H9 (cell line): ENCODE data around the gene TTC33. TPM values are rescaled to one million over a fixed set of nuclear protein-coding genes. Genes with fewer than 3 reads are reported as not detected.

Experiments used
- DNase-seq: peaks from one replicate; pipeline ENCODE4 v3.0.0-alpha.2; 2017
- H2AFZ ChIP-seq: one replicate; pipeline ENCODE4 v1.6.1; 2013; ENCODE audit warnings: mild to moderate bottlenecking, low read length, control low read depth, moderate library complexity
- H2AK5ac ChIP-seq: 2 replicates; pipeline ENCODE4 v1.6.1; 2013; ENCODE audit warnings: low read length, control low read depth, mixed read lengths; ENCODE audit not compliant: insufficient read length
- H2BK120ac ChIP-seq: one replicate; pipeline ENCODE4 v1.6.1; 2013; ENCODE audit warnings: low read depth, mild to moderate bottlenecking, low read length, control low read depth, inconsistent platforms; ENCODE audit not compliant: poor library complexity, severe bottlenecking
- H2BK12ac ChIP-seq: 2 replicates; pipeline ENCODE4 v1.6.1; 2013; ENCODE audit warnings: low read length, control low read depth, mixed read lengths, low read depth; ENCODE audit not compliant: insufficient read length
- H2BK15ac ChIP-seq: 2 replicates; pipeline ENCODE4 v1.6.1; 2013; ENCODE audit warnings: low read depth, low read length, control low read depth
- H2BK20ac ChIP-seq: one replicate; pipeline ENCODE4 v1.6.1; 2013; ENCODE audit warnings: low read depth, mild to moderate bottlenecking, low read length, control low read depth, inconsistent platforms; ENCODE audit not compliant: poor library complexity, severe bottlenecking
- H2BK5ac ChIP-seq: 2 replicates; pipeline ENCODE4 v1.6.1; 2013; ENCODE audit warnings: low read length, control low read depth, mixed read lengths; ENCODE audit not compliant: insufficient read length
- H3K14ac ChIP-seq: 2 replicates; pipeline ENCODE4 v1.6.1; 2013; ENCODE audit warnings: low read length, control low read depth; ENCODE audit not compliant: insufficient read depth
- H3K18ac ChIP-seq: 2 replicates; pipeline ENCODE4 v1.6.1; 2013; ENCODE audit warnings: low read depth, mild to moderate bottlenecking, mixed read lengths, low read length, control low read depth; ENCODE audit not compliant: insufficient read length
- H3K23ac ChIP-seq: 2 replicates; pipeline ENCODE4 v1.6.1; 2013; ENCODE audit warnings: low read length, control low read depth, mixed read lengths, low read depth; ENCODE audit not compliant: insufficient read length
- H3K23me2 ChIP-seq: 2 replicates; pipeline ENCODE4 v1.6.1; 2013; ENCODE audit warnings: low read depth, mild to moderate bottlenecking, mixed read lengths, low read length, control low read depth; ENCODE audit not compliant: insufficient read length, poor library complexity, severe bottlenecking
- H3K27ac ChIP-seq: 2 replicates; pipeline ENCODE4 v1.5.1; 2013; ENCODE audit warnings: low read length, control low read depth, mixed read lengths, low read depth; ENCODE audit not compliant: insufficient read length
- H3K27me3 ChIP-seq: 2 replicates; pipeline ENCODE4 v1.6.1; 2013; ENCODE audit warnings: low read length, control low read depth, inconsistent platforms; ENCODE audit not compliant: insufficient read depth
- H3K4ac ChIP-seq: 2 replicates; pipeline ENCODE4 v1.6.1; 2013; ENCODE audit warnings: low read depth, mild to moderate bottlenecking, control low read depth, inconsistent platforms, low read length, moderate library complexity
- H3K4me1 ChIP-seq: 2 replicates; pipeline ENCODE4 v1.6.1; 2013; ENCODE audit warnings: low read length, control low read depth, inconsistent platforms; ENCODE audit not compliant: insufficient read depth
- H3K4me2 ChIP-seq: 2 replicates; pipeline ENCODE4 v1.6.1; 2013; ENCODE audit warnings: low read length, control low read depth, mixed read lengths; ENCODE audit not compliant: insufficient read length, insufficient read depth
- H3K56ac ChIP-seq: 2 replicates; pipeline ENCODE4 v1.6.1; 2013; ENCODE audit warnings: low read depth, mild to moderate bottlenecking, mixed read lengths, low read length, control low read depth; ENCODE audit not compliant: insufficient read length
- H3K79me1 ChIP-seq: 2 replicates; pipeline ENCODE4 v1.6.1; 2013; ENCODE audit warnings: low read depth, mild to moderate bottlenecking, moderate library complexity, low read length, control low read depth, inconsistent platforms; ENCODE audit not compliant: insufficient read depth, poor library complexity, severe bottlenecking
- H3K79me2 ChIP-seq: 2 replicates; pipeline ENCODE4 v1.6.1; 2013; ENCODE audit warnings: low read length, control low read depth, inconsistent platforms; ENCODE audit not compliant: insufficient read depth
- H3K9ac ChIP-seq: 2 replicates; pipeline ENCODE4 v1.6.1; 2013; ENCODE audit warnings: low read length, control low read depth, mixed read lengths; ENCODE audit not compliant: insufficient read length; ENCODE audit errors: extremely low read depth
- H3K9me3 ChIP-seq: one replicate; pipeline ENCODE4 v1.6.1; 2013; ENCODE audit warnings: low read depth, low read length, inconsistent platforms; ENCODE audit not compliant: control insufficient read depth
- H3T11ph ChIP-seq: one replicate; pipeline ENCODE4 v1.6.1; 2013; ENCODE audit warnings: mild to moderate bottlenecking, low read length, control low read depth, inconsistent platforms
- H4K20me1 ChIP-seq: one replicate; pipeline ENCODE4 v1.6.1; 2013; ENCODE audit not compliant: control insufficient read depth, insufficient read length, insufficient read depth
- H4K5ac ChIP-seq: 2 replicates; pipeline ENCODE4 v1.6.1; 2013; ENCODE audit warnings: low read depth, mild to moderate bottlenecking, mixed read lengths, low read length, control low read depth; ENCODE audit not compliant: insufficient read length
- H4K8ac ChIP-seq: replicated peaks from 2 replicates; pipeline ENCODE4 v1.6.1; 2013; ENCODE audit warnings: low read length, control low read depth, mixed read lengths, low read depth; ENCODE audit not compliant: insufficient read length
- H4K91ac ChIP-seq: 2 replicates; pipeline ENCODE4 v1.6.1; 2013; ENCODE audit warnings: low read depth, mild to moderate bottlenecking, moderate library complexity, mixed read lengths, low read length, control low read depth; ENCODE audit not compliant: insufficient read length
- H3K27ac Mint-ChIP-seq, 3 experiments: 2 replicates in 2 of 3; 3 replicates in 1 of 3; pipeline ENCODE4 v1.8.0; 2020 to 2021; ENCODE audit warnings: mixed read lengths in 3 of 3, mild to moderate bottlenecking in 1 of 3, moderate library complexity in 1 of 3
- H3K27me3 Mint-ChIP-seq: 2 replicates; pipeline ENCODE4 v1.8.0; 2021; ENCODE audit warnings: low read depth, mild to moderate bottlenecking, moderate library complexity, mixed read lengths
- H3K36me3 Mint-ChIP-seq, 3 experiments: 2 replicates in 2 of 3; 3 replicates in 1 of 3; pipeline ENCODE4 v1.8.0; 2020 to 2021; ENCODE audit warnings: low read depth in 3 of 3, mixed read lengths in 3 of 3; ENCODE audit not compliant: insufficient read depth in 1 of 3
- H3K4me1 Mint-ChIP-seq, 2 experiments: 2 replicates each; pipeline ENCODE4 v1.8.0; 2020; ENCODE audit warnings: mixed read lengths in 2 of 2
- H3K4me3 Mint-ChIP-seq, 2 experiments: 2 replicates in 1 of 2; 3 replicates in 1 of 2; pipeline ENCODE4 v1.8.0; 2020 to 2021; ENCODE audit warnings: mild to moderate bottlenecking in 2 of 2, mixed read lengths in 2 of 2, moderate library complexity in 1 of 2
- H3K9me3 Mint-ChIP-seq, 2 experiments: 2 replicates in 1 of 2; 3 replicates in 1 of 2; pipeline ENCODE4 v1.8.0; 2020; ENCODE audit warnings: mild to moderate bottlenecking in 2 of 2, mixed read lengths in 2 of 2, moderate library complexity in 1 of 2
- WGBS: extraction: QIAGEN DNeasy Blood & Tissue Kit; methylation state at CpG from one replicate; pipeline ENCODE4 v1.1.7; 2013; ENCODE audit warnings: missing lambda C conversion rate, low lambda C conversion rate, mixed read lengths; ENCODE audit not compliant: insufficient read length; ENCODE audit errors: extremely low coverage; 5-methylcytosine and 5-hydroxymethylcytosine counted together
- total RNA-seq: library from RNA; stranded (reverse); gene quantifications from 2 replicates; pipeline ENCODE4 v1.2.1, GENCODE V29; 2021
- TF ChIP-seq, protein P1 (sequence below): fragments of 200-600 bp; sonication (generic); conservative IDR thresholded peaks from 3 replicates; pipeline ENCODE4 v1.8.0; 2021; ENCODE audit warnings: antibody characterized with exemption, mild to moderate bottlenecking

TTC33 gene
- total RNA-seq, 1 experiment from 2014 or later, result 7.3 TPM

DNA sequence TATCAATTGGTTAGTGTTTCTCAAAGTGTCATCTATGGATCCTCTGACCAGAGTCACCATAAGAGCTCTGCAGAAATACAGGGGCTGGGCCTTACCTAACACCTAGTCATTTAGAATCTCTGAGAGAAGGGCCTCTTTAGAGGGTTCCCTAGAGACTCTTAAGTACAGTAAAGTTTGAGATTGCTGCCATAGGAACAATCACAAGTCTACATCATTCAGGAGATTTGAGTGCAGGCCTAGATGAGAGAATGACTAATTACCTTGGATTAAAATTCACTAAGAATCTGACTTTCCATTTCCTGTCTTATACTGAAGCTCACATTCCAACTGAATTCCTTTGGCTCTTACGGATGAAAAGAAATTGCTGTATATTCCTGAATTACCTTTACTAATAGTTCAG, 258.2 kb downstream of the TTC33 start:
- Histone ChIP-seq H4K8ac (no peak overlapping the region), H3K18ac (no peak overlapping the region), H2BK120ac (no peak overlapping the region), H3K27ac (no peak overlapping the region), H3K4me1 (no peaks in the 10 kb centered on the region; the same call in 1 of the 2 replicates), H2AFZ (no peak overlapping the region), H4K20me1 (no peaks in the 10 kb centered on the region), H3K14ac (no peak overlapping the region), H4K5ac (no peak overlapping the region), H2BK5ac (no peak overlapping the region), H3K79me1 (no peaks in the 10 kb centered on the region), H2BK20ac (no peak overlapping the region), H3K9ac (no peak overlapping the region), H3K23ac (no peak overlapping the region), H2AK5ac (no peak overlapping the region), H3K4ac (no peak overlapping the region), H3K4me2 (no peak overlapping the region), H3K9me3 (no peaks in the 10 kb centered on the region), H3K27me3 (no peaks in the 10 kb centered on the region), H3T11ph (no peak overlapping the region), H2BK15ac (no peak overlapping the region), H2BK12ac (no peak overlapping the region), H3K56ac (no peak overlapping the region), H3K23me2 (no peaks in the 10 kb centered on the region), H4K91ac (no peak overlapping the region), H3K79me2 (no peaks in the 10 kb centered on the region)
- Mint-ChIP-seq H3K27ac (no peak overlapping the region), H3K9me3 (no peaks in the 10 kb centered on the region; a peak in 1 of 5 replicates), H3K4me1 (peaks cover 9 to 21% of the 10 kb centered on the region in 2 experiments), H3K36me3 (no peaks in the 10 kb centered on the region), H3K4me3 (no peak overlapping the region), H3K27me3 (no peaks in the 10 kb centered on the region)
- TF ChIP-seq, protein P1, sequence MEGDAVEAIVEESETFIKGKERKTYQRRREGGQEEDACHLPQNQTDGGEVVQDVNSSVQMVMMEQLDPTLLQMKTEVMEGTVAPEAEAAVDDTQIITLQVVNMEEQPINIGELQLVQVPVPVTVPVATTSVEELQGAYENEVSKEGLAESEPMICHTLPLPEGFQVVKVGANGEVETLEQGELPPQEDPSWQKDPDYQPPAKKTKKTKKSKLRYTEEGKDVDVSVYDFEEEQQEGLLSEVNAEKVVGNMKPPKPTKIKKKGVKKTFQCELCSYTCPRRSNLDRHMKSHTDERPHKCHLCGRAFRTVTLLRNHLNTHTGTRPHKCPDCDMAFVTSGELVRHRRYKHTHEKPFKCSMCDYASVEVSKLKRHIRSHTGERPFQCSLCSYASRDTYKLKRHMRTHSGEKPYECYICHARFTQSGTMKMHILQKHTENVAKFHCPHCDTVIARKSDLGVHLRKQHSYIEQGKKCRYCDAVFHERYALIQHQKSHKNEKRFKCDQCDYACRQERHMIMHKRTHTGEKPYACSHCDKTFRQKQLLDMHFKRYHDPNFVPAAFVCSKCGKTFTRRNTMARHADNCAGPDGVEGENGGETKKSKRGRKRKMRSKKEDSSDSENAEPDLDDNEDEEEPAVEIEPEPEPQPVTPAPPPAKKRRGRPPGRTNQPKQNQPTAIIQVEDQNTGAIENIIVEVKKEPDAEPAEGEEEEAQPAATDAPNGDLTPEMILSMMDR, result no peak
- DNase-seq, result no peak
- WGBS, result no CpG with 5 or more reads among the region's 1 CpG
